Activated naive CD4-positive, alpha-beta T cell (primary cell): ENCODE data around the gene KRT85.

ENCODE experiments used
- DNase-seq, 4 experiments: peaks; one replicate each; lab custom pipeline; 2025; lab: John Stamatoyannopoulos, UW

The KRT85 gene

GRCh38 chr12:52394836-52395405, 27.6 kb upstream of the KRT85 start:
- no peak for DNase-seq

GRCh38 chr12:52392465-52393007, 25.3 kb upstream of the KRT85 start:
- no peak for DNase-seq

GRCh38 chr12:52391618-52392002, 24.3 kb upstream of the KRT85 start:
- DNase-seq: no peak

DNA sequence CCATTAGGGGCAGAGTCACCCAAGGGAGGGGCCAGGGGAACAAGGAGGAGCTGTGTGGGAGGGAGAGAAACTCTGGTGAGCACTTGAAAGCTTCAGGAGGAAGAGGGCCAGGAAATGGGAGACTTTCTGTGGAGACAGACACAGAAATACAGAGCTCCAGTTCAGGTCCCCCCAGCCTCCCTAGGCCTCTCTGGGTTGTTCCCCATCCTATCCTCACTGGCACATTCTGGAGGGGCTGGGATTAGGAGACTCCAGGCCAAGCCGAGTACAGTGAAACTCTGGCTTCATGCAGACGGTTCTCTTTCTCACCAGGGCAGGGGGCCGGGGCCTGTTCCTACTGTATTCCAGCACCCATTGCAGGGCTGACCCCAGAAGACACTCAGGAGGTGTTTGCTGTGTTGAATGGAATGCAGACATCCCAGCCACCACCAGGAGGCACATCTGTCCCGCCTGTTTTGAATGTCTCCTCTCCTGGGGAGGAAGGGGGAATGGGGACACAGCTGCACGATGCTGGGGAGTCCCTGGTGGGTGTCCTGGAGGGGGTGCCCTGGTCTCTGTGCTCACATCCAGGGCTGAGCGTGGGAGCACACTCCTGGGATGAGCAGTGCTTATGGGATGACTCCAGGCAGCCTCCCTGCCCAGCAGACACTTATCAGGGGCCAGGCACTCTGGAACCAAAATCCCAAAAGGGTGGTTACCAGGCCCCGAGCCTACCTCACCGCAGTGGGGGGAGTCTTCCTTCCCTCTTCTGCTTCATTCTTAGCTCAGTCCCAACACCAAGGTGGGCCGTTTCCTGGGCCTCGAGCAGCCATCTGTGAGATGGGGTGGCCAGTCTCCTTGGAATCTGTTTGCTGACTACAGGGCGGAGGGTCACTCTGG, 23.7 kb upstream of the KRT85 start:
- DNase-seq: peak in 1 of 4 experiments; percentile 2

DNA sequence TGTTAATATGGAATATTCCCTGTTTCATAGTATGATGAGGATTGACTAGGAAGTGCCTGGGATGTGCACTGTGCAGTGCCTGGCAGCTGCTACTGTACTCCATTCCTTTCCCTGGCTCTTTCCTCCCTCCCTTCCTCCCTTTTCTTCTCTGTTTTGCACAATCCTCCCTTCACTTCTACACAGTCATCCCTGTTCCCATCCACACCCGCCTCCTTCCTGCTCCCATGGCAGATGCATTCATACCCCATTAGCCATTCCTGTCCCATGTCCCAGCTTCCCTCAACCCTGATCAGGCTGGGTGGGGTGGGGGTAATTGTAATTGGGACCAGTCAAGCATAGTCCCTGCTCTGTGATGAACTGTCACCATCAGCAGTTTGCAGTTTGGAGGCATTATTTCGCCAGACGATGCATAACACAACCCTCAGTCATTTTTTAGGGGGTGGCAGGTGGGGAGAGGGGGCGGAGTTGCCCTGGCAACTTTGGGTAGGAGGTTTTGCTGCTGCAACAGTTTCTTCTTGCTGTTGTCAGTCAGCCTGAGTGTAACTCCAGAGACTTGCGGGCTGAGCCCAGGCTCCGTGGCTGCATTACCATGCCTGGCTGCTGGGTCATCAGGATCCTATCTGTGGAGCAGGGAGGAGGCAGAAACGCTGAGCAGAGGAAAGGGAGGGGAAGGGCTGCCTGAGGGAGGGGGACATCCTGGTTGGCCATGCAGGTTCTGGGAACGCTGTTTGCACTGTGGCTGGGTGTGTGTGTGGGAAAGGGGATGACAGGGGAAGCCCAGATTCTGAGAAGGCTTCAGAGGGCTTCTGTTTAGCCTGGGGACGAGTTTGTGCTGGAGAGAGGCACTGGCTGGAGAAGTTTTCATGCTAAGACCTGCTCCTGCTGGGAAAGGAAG, 22.3 kb upstream of the KRT85 start:
- no peak for DNase-seq

DNA sequence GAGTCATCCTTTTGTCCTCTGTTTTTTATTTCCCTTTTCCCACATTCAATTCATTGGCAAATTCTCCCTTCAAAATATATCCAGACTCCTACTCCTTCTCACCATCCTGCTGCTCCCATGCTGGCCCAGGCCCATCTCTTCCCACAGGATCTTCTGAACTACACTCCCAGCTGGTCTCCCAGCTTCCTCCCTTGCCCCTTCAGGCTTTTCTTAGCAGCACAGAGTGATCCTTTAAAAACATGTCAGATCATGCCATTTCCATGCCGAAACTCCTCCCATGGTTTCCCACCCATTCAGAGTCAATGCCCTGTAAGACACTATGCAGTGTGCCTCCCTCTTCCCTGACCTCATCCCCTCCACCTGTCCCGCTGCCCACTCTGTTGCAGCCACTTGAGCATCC, 20.6 kb upstream of the KRT85 start:
- DNase-seq: no peak

- no peak for DNase-seq
Observed at GRCh38 chr12:52385226-52385702, 18.0 kb upstream of the KRT85 start, which contains the start of gene KRT84. TSS of gene KRT84 (minus strand) at chr12:52385652. CDS start at chr12:52385585, 67 bp downstream.

DNA sequence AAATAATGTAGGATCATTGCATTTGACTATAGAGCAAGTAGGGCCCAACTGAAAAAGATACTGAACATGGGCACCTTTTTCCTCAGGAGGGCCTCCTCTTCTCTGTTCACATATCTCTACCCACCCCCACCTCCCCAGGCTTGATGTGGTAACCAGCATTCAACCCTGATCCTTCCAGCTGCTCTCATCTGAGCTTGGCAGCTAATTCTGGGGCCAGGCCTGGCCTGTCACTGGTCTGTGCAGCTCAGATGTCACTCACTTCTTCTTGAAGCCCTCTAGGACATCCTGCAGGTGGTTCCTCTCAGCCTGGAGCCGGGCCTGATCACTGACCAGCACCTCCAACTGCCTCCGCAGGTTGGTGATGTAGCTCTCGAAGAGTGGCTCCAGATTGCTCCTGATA, 16.1 kb upstream of the KRT85 start:
- no peak for DNase-seq

GRCh38 chr12:52382854-52383253, 15.6 kb upstream of the KRT85 start:
- DNase-seq: no peak

DNA sequence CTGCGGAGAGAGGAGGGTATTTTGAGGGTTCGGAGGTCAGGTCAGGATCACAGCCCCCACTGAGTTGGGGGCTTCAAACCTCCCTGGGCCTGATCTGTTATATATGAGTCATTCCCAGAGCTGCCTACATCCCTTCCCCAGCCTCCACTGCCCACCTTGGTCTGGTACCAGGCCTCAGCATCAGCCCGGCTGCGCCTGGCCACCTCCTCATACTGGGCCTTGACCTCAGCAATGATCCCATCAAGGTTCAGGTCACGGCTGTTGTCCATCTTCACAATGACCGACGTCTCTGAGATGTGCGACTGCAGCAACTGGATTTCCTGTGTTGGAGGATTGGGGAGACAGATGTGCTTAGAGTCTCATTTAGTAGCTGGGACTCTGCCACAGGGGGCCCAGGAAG, 13.9 kb upstream of the KRT85 start:
- no peak for DNase-seq

- no peak for DNase-seq
Observed at GRCh38 chr12:52380271-52380694, 13.0 kb upstream of the KRT85 start.

DNA sequence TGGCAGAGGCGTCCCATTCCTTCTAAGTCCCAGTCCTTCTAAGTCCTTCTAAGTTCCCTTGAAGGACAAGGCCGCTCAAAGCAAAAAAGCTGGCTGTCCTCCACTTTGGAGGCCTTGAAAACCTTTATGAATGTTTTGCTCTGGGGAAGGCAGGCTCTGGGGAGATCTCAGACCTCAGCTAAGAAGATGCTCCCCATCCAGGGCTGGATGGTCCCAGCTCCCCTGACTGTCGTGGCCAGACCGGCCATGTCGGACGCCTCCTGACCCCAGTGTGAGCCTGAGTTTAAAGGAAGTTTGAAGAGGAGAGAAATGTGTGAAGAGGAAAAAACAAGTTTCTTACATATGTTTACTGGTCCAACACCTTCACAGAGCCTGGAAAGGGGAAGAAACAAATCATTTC, 12.3 kb upstream of the KRT85 start:
- DNase-seq: no peak

DNA sequence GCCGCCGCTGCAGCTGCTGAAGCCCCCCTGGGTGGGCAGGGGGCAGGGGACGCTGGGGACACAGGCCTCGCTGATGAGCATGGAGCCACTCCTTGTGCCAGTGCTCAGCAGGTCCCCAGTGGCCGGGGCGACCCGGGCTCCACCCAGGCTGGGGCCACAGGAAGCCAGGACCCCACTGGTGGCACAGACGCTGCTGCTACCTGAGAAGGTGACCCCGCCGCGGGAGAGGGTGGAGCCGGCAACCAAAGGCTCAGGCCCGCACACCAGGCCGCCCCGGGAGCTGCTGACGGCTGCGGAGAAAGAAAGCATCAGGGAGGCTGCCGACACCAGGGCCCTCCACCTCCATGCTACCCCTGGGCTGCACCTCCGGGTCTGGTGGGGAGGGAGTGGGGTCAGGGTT, 10.8 kb upstream of the KRT85 start:
- no peak for DNase-seq

DNA sequence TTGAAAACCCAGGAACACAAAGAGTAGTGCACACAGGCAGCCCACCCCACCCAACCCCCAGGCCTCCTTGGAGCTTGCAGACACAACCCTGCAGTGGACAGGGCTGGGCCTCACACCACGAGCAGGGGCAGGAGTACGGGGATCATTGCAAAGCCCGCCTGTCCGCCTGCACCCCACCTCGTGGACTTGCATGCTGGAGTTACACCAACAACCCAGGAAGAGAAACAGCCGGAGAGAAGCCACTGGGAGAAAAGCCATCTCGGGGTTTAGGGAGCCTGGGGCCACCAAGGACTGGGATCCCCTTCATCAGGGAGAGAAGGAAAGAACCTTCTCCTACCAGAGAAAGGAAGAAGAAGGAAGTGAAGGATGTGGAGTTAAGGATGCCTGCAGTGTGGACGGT, 10.0 kb upstream of the KRT85 start:
- DNase-seq: no peak

- peak in 2 of 4 experiments; percentile 28 to 31 for DNase-seq
Observed at GRCh38 chr12:52372216-52373154, 5.2 kb upstream of the KRT85 start.

DNA sequence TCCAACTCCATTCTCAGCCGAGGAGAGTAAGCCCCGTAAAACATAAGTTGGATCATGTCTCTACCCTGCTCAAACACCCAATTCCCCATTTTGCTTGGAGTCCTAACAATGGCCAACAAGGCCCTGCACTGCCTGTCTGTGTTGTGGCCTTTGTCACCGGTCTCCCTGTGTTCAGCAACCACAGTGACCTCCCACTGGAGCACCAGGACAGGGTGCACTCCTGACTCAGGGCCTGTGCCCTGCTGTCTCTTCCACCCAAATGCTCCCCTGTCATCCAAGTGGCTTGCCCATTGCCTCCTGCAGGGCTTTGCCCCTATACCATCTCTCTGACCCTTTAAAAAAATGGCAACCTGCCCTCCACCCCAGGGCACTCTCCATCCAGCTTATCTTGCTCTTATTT, 4.4 kb upstream of the KRT85 start:
- DNase-seq: no peak

DNA sequence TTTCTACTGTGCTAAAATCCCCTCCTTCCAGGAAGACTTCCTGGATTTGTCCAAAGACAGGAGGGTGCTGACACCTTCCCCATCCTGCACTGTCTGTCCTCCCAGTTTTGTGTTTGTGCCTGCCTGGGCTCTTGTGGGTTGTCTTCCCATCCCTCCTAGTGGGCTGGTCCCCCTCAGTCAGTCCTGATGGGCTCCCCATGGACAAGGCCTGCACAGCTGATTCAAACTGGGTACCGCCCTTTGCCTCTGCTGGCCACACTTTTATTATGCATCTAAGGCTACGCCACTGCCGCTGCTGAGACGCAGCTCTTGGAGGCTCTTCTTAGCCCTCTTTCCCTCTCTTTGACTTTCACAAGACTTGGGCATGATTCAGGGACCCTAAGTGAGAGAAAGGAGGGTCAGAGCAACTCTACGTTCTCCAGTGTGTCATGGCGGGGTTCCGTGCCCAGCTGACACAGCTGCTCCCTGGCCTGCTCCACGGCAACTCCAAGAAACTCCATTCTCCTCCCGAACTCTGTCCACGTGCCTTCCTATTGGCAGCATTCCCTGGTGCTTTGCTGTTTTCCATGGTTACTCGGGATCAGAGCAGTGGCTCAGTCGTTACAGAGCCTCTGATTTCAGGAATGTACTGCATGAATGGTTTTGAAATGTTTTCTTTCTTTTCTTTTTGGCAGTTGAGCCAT, 3.8 kb upstream of the KRT85 start:
- DNase-seq: no peak

DNA sequence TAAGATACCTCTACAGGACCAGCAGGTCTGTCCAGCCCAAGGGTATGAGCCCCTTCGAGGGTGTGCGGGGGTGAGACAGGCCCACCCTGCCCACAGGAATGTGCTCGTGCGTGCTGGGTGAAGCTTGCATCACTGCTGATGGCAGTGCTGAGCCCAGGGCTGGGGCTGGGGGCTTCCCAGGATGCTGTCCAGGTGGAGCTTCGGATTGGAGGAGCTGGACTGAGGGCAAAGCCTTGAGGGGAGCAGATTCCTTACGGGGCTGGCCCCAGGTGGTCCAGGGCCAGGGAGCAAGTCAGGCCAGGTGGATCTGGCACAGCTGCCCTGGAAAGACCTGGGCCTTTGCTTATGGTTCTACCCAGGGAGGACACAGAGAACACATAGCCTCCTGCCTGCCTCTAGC, 2.5 kb upstream of the KRT85 start:
- DNase-seq: no peak

GRCh38 chr12:52369211-52369610, 1.9 kb upstream of the KRT85 start:
- DNase-seq: no peak

DNA sequence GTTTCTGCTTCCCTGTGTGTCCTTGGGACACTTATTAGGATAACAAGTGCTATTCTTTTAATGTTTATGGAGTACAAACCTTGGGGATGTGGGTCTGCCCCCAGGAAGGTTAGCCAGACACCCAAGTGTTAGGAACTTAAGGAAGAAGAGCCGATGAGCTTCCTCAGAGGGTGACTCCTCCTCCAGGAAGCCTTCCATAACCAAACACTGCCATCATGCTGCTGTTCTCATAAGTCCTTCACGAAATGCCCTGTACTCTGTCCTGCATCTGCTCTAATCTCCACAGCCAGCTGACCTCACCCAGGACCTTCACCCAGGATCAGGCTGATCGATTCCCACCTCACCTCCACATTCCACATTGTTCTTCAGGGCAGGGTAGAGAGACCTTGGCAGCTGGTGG, 1.2 kb upstream of the KRT85 start:
- DNase-seq: no peak
